Ishikawa (cell line): ENCODE measurements around the gene ACSS2.

Source experiments
- CEBPB ChIP-seq: IDR thresholded peaks from 2 replicates; pipeline ENCODE4 v1.6.1; 2012
- CREB1 ChIP-seq: IDR thresholded peaks from 2 replicates; pipeline ENCODE4 v1.6.1; 2012; ENCODE audit warnings: low read depth
- EP300 ChIP-seq: IDR thresholded peaks from 2 replicates; pipeline ENCODE4 v1.6.1; 2012; ENCODE audit warnings: borderline replicate concordance
- FOXM1 ChIP-seq: IDR thresholded peaks from 2 replicates; pipeline ENCODE4 v1.6.1; 2012; ENCODE audit warnings: low read depth, borderline replicate concordance
- NFIC ChIP-seq: IDR thresholded peaks from 2 replicates; pipeline ENCODE4 v1.6.1; 2012
- RAD21 ChIP-seq: IDR thresholded peaks from 2 replicates; pipeline ENCODE4 v1.6.1; 2012; ENCODE audit warnings: low read depth
- TAF1 ChIP-seq: IDR thresholded peaks from 2 replicates; pipeline ENCODE4 v1.6.1; 2012; ENCODE audit warnings: low read depth, mild to moderate bottlenecking
- TCF12 ChIP-seq: IDR thresholded peaks from 2 replicates; pipeline ENCODE4 v1.6.1; 2012; ENCODE audit warnings: low read depth
- YY1 ChIP-seq: IDR thresholded peaks from 2 replicates; pipeline ENCODE4 v1.6.1; 2012; ENCODE audit warnings: low read depth
- ZBTB7A ChIP-seq: IDR thresholded peaks from 2 replicates; pipeline ENCODE4 v1.6.1; 2012; ENCODE audit warnings: low read depth
- TF ChIP-seq, protein P1 (sequence below): IDR thresholded peaks from 2 replicates; pipeline ENCODE4 v1.6.1; 2012; ENCODE audit warnings: low read depth, mild to moderate bottlenecking
- TF ChIP-seq, protein P2 (sequence below): IDR thresholded peaks from 2 replicates; pipeline ENCODE4 v1.6.1; 2012

DNA sequence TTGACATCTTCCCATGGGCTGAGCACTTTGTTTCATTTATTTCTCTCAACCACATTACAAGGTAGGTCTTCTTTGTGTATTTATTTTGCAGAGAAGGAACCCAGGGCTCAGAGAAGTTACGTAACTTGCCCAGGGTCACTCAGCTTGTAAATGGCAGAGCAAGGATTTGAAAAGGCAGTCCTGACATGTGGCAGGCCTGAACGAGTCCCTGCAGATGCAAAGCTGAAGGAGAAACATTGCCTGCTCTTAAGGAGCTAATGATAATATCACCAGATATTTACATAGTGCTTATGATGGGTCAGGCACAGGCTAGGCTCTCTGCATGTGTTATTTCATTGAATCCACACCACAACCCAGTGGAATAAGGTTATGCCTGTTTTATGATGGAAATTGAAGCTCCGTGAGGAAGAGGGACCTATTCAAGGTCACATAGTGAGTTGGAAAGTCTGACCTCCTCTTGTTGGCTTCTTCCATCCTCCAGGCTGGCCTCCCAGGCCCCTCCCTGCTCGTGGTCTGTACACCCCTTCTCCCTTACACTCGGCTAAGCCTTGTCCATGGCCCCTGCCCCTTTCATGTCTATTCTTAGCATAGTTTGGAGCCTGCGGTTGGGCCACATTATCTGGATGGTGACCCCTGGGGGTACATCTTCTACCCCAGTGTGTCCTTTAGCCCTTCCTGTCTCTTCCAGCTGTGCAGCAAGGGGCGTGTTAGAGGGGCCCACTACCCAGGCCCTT, 91.8 kb downstream of the ACSS2 start:
- TF ChIP-seq, protein P1, sequence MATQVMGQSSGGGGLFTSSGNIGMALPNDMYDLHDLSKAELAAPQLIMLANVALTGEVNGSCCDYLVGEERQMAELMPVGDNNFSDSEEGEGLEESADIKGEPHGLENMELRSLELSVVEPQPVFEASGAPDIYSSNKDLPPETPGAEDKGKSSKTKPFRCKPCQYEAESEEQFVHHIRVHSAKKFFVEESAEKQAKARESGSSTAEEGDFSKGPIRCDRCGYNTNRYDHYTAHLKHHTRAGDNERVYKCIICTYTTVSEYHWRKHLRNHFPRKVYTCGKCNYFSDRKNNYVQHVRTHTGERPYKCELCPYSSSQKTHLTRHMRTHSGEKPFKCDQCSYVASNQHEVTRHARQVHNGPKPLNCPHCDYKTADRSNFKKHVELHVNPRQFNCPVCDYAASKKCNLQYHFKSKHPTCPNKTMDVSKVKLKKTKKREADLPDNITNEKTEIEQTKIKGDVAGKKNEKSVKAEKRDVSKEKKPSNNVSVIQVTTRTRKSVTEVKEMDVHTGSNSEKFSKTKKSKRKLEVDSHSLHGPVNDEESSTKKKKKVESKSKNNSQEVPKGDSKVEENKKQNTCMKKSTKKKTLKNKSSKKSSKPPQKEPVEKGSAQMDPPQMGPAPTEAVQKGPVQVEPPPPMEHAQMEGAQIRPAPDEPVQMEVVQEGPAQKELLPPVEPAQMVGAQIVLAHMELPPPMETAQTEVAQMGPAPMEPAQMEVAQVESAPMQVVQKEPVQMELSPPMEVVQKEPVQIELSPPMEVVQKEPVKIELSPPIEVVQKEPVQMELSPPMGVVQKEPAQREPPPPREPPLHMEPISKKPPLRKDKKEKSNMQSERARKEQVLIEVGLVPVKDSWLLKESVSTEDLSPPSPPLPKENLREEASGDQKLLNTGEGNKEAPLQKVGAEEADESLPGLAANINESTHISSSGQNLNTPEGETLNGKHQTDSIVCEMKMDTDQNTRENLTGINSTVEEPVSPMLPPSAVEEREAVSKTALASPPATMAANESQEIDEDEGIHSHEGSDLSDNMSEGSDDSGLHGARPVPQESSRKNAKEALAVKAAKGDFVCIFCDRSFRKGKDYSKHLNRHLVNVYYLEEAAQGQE = no peak
- TF ChIP-seq TAF1 = no peak
- no peak for TF ChIP-seq YY1
- TF ChIP-seq, protein P2, sequence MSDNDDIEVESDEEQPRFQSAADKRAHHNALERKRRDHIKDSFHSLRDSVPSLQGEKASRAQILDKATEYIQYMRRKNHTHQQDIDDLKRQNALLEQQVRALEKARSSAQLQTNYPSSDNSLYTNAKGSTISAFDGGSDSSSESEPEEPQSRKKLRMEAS = no peak
- no peak for TF ChIP-seq ZBTB7A
- no peak for TF ChIP-seq RAD21
- no peak for TF ChIP-seq TCF12
- TF ChIP-seq NFIC = no peak
- TF ChIP-seq CREB1 = no peak
- no peak for TF ChIP-seq CEBPB
- no peak for TF ChIP-seq EP300
- no peak for TF ChIP-seq FOXM1
